GM19240 (cell line): Measurements from ENCODE around the gene LRRC8E.

Experiments used
- DNase-seq: peaks from one replicate; pipeline ENCODE4 v3.0.0; 2011; ENCODE audit warnings: low spot score; ENCODE audit not compliant: insufficient read length

The LRRC8E gene

GRCh38 chr19:7918615-7919421, 30.5 kb downstream of the LRRC8E start:
- no peak for DNase-seq

GRCh38 chr19:7919610-7920518, 31.6 kb downstream of the LRRC8E start, which contains the start of gene SNAPC2:
Gene SNAPC2 (plus strand): TSS chr19:7920338. CDS start chr19:7920367, 29 bp downstream.
- peak; percentile 95 for DNase-seq

- peak; percentile 81 for DNase-seq
Observed at GRCh38 chr19:7920519-7921301, 32.4 kb downstream of the LRRC8E start.

- no peak for DNase-seq
Observed at GRCh38 chr19:7921302-7921966, 33.1 kb downstream of the LRRC8E start.

- no peak for DNase-seq
Observed at GRCh38 chr19:7921967-7922835, 33.9 kb downstream of the LRRC8E start.

GRCh38 chr19:7922836-7923195, 34.5 kb downstream of the LRRC8E start:
- no peak for DNase-seq

GRCh38 chr19:7923295-7924191, 35.2 kb downstream of the LRRC8E start:
- no peak for DNase-seq

- no peak for DNase-seq
Observed at GRCh38 chr19:7924241-7924640, 35.9 kb downstream of the LRRC8E start.

- no peak for DNase-seq
Observed at GRCh38 chr19:7924651-7925170, 36.4 kb downstream of the LRRC8E start.

GRCh38 chr19:7925171-7925851, 37.0 kb downstream of the LRRC8E start:
- peak; percentile 68 for DNase-seq

GRCh38 chr19:7926021-7926726, 37.9 kb downstream of the LRRC8E start, which contains the start of gene CTXN1:
Gene CTXN1 (minus strand): TSS chr19:7926135. CDS start chr19:7925538, 597 bp downstream.
- peak; percentile 57 for DNase-seq

GRCh38 chr19:7926727-7927604, 38.7 kb downstream of the LRRC8E start:
- DNase-seq, result no peak

- DNase-seq, result no peak
Observed at GRCh38 chr19:7927605-7928333, 39.5 kb downstream of the LRRC8E start.

GRCh38 chr19:7928334-7928706, 40.0 kb downstream of the LRRC8E start:
- no peak for DNase-seq
